K562 (cell line): ENCODE measurements around the gene ZC3H8. TPM values are rescaled to one million over a fixed set of nuclear protein-coding genes. Genes with fewer than 3 reads are reported as not detected.

Source experiments
- ADNP ChIP-seq: fragments of 200-800 bp; sonication (Bioruptor generic); IDR thresholded peaks from 2 replicates; pipeline ENCODE4 v1.6.1; 2016; ENCODE audit warnings: missing genetic modification characterization, missing compliant biosample characterization
- BHLHE40 ChIP-seq: IDR thresholded peaks from 2 replicates; pipeline ENCODE4 v1.6.1; 2011; ENCODE audit warnings: low read length, improper control_type of control experiment
- FOXA3 ChIP-seq, 2 experiments: fragments of 450-650 bp in 1 of 2; sonication (generic) in 1 of 2; formaldehyde crosslinking; IDR thresholded peaks in 1 of 2; conservative IDR thresholded peaks in 1 of 2; 2 replicates each; pipeline versions ENCODE4 v1.4.0 to v1.8.0; 2020 to 2022; ENCODE audit warnings: mild to moderate bottlenecking in 2 of 2, missing genetic modification reagents in 1 of 2
- HDAC8 ChIP-seq: fragments of 450-650 bp; IDR thresholded peaks from 2 replicates; pipeline ENCODE4 v1.6.1; 2016; ENCODE audit warnings: mild to moderate bottlenecking, missing genetic modification characterization, moderate library complexity, missing compliant biosample characterization
- KDM5B ChIP-seq: fragments of 200-600 bp; sonication (generic); IDR thresholded peaks from 2 replicates; pipeline ENCODE4 v1.6.1; 2012; ENCODE audit warnings: low read depth, mild to moderate bottlenecking, moderate library complexity, low read length, control low read depth, inconsistent platforms; ENCODE audit not compliant: insufficient replicate concordance
- NCOA1 ChIP-seq: fragments of 450-650 bp; IDR thresholded peaks from 2 replicates; pipeline ENCODE4 v1.6.1; 2016; ENCODE audit warnings: low read depth
- NR2C1 ChIP-seq, 2 experiments: fragments of 450-650 bp; IDR thresholded peaks; 2 replicates each; pipeline ENCODE4 v1.6.1; 2017; ENCODE audit warnings: mild to moderate bottlenecking in 2 of 2, antibody characterized with exemption in 1 of 2, inconsistent platforms in 1 of 2, missing compliant biosample characterization in 1 of 2, missing genetic modification characterization in 1 of 2
- POLR2A ChIP-seq: fragments of 450-650 bp; conservative IDR thresholded peaks from 2 replicates; pipeline ENCODE4 v1.6.1; 2016
- RAD51 ChIP-seq: fragments of 450-650 bp; IDR thresholded peaks from 2 replicates; pipeline ENCODE4 v1.7.1; 2016; ENCODE audit warnings: low read depth, mild to moderate bottlenecking, borderline replicate concordance
- SIN3A ChIP-seq, 2 experiments: fragments of 150-350 bp in 1 of 2; IDR thresholded peaks; 2 replicates each; pipeline ENCODE4 v1.6.1; 2011 to 2016; ENCODE audit warnings: borderline replicate concordance in 2 of 2, low read depth in 2 of 2, low read length in 2 of 2, mild to moderate bottlenecking in 2 of 2, moderate library complexity in 2 of 2; ENCODE audit not compliant: control insufficient read depth in 1 of 2
- SMAD4 ChIP-seq: fragments of 250-450 bp; sonication (Bioruptor Pico); conservative IDR thresholded peaks from 2 replicates; pipeline ENCODE4 v1.8.0; 2021; ENCODE audit warnings: inconsistent platforms, mild to moderate bottlenecking, moderate library complexity
- SP1 ChIP-seq: sonication (generic); formaldehyde crosslinking; IDR thresholded peaks from 2 replicates; pipeline ENCODE4 v1.8.1; 2022; ENCODE audit warnings: mild to moderate bottlenecking, missing genetic modification reagents
- TEAD4 ChIP-seq, 2 experiments: sonication (generic) in 1 of 2; formaldehyde crosslinking in 1 of 2; IDR thresholded peaks; 2 replicates each; pipeline versions ENCODE4 v1.6.1 to v1.8.0; 2012 to 2022; ENCODE audit warnings: borderline replicate concordance in 1 of 2, inconsistent platforms in 1 of 2, low read length in 1 of 2, mild to moderate bottlenecking in 1 of 2, missing genetic modification reagents in 1 of 2
- THRAP3 ChIP-seq: fragments of 450-650 bp; IDR thresholded peaks from 2 replicates; pipeline ENCODE4 v1.6.1; 2016; ENCODE audit warnings: mild to moderate bottlenecking, inconsistent platforms, borderline replicate concordance
- ZNF134 ChIP-seq: fragments of 250-450 bp; sonication (Bioruptor Pico); conservative IDR thresholded peaks from 2 replicates; pipeline ENCODE4 v1.4.0; 2020
- ZNF143 ChIP-seq: sonication (generic); formaldehyde crosslinking; IDR thresholded peaks from 2 replicates; pipeline ENCODE4 v1.9.0; 2022; ENCODE audit warnings: mild to moderate bottlenecking, missing genetic modification reagents
- ZNF184 ChIP-seq: sonication (generic); formaldehyde crosslinking; IDR thresholded peaks from 2 replicates; pipeline ENCODE4 v1.5.0; 2020; ENCODE audit warnings: missing genetic modification reagents
- ZNF586 ChIP-seq: fragments of 450-650 bp; formaldehyde crosslinking; conservative IDR thresholded peaks from 2 replicates; pipeline ENCODE4 v1.4.0; 2020; ENCODE audit warnings: mild to moderate bottlenecking, moderate library complexity
- ZNF644 ChIP-seq: fragments of 200-800 bp; sonication (Bioruptor generic); IDR thresholded peaks from 2 replicates; pipeline ENCODE4 v1.6.1; 2016; ENCODE audit warnings: low read depth, missing genetic modification characterization, missing compliant biosample characterization
- polyA plus RNA-seq, 8 experiments: library from polyadenylated mRNA; depleted of rRNA in 4 of 8; stranded (reverse) in 5 of 8; unstranded in 3 of 8; fragments of >200 nt; fragmentation: Nextera tagmentation in 2 of 8; fragmentation: Illumina TruSeq in 1 of 8; extraction: Ambion mirVana in 2 of 8; extraction: Trizol in 1 of 8; gene quantifications; 2 replicates each; pipeline versions ENCODE4 v1.2.1 to v1.2.3, GENCODE V29; 2011 to 2014; ENCODE audit warnings: inconsistent platforms in 1 of 8, missing spikeins in 1 of 8
- total RNA-seq, 7 experiments: library from RNA; depleted of rRNA in 6 of 7; stranded (reverse); fragments of >200 nt in 6 of 7; fragmentation: Illumina TruSeq in 2 of 7; extraction: Trizol in 2 of 7; gene quantifications; 2 replicates each; pipeline versions ENCODE4 v1.2.1 to v1.2.3, GENCODE V29; 2011 to 2021; ENCODE audit warnings: low replicate concordance in 1 of 7
- TF ChIP-seq, protein P1 (sequence below): fragments of 450-650 bp; IDR thresholded peaks from one replicate; pipeline ENCODE4 v1.6.1; 2018; ENCODE audit warnings: mild to moderate bottlenecking, moderate library complexity; ENCODE audit not compliant: partially characterized antibody
- TF ChIP-seq, protein P2 (sequence below): fragments of 250-450 bp; sonication (Bioruptor Pico); IDR thresholded peaks from 2 replicates; pipeline ENCODE4 v1.8.0; 2021; ENCODE audit warnings: moderate library complexity, mild to moderate bottlenecking, inconsistent platforms
- TF ChIP-seq, protein P3 (sequence below), 2 experiments: fragments of 450-650 bp in 1 of 2; sonication (generic) in 1 of 2; formaldehyde crosslinking; conservative IDR thresholded peaks; 2 replicates each; pipeline versions ENCODE4 v1.4.0 to v1.8.1; 2020 to 2022; ENCODE audit warnings: mild to moderate bottlenecking in 1 of 2, missing genetic modification reagents in 1 of 2
- TF ChIP-seq, protein P4 (sequence below): sonication (generic); formaldehyde crosslinking; IDR thresholded peaks from 2 replicates; pipeline ENCODE4 v1.8.0; 2022; ENCODE audit warnings: missing genetic modification reagents, mild to moderate bottlenecking, borderline replicate concordance

ZC3H8 gene
- total and polyA plus RNA-seq, 9 of the 15 experiments (the other 6 are each of a cell fraction or from before 2014, with no cell fraction given), result 11.6 to 41.5 (median 27.5) TPM

DNA sequence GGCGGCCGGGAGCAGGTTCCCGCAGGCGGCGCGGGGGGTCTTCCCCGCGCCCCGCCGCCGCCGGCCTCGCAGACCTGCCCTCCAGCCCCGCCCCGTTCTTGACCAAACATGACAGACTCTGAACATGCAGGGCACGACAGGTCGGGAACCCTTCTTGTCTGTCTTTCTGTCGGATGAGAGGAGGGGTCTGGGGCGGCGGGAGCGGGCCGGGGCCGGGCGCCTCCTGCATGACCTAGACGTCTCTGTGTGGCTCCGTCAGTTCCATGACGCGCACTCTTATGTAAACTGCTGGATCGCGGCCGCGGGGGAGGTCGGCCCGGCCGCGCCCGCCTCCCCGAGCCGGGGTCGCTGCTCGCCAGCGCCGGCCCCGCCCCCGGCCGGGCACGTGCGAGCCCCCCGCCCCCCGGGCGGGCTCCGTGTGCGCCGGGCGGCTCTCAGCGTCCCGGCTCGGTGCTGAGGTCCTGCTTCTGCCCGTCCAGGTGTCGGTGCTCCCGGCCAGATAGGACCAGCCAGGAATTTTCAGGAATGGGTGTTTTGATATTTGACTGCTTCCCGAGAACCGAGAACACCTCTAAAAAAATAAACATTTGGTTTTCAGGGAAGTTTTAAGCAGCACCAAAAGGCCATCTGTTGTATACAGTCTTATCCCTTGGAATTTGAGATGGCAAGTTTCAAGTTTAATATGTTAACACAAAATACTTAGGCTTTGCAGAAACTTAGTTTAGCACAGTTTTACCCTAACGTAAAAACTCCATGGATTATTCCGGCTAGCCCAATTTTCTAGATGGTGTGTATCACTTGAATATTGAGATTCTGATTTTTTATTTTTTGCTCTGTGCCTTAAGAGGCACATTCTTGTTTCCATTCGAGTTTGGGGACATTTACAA is 21.3 kb upstream of the ZC3H8 start (continued):
- TF ChIP-seq, protein P1, sequence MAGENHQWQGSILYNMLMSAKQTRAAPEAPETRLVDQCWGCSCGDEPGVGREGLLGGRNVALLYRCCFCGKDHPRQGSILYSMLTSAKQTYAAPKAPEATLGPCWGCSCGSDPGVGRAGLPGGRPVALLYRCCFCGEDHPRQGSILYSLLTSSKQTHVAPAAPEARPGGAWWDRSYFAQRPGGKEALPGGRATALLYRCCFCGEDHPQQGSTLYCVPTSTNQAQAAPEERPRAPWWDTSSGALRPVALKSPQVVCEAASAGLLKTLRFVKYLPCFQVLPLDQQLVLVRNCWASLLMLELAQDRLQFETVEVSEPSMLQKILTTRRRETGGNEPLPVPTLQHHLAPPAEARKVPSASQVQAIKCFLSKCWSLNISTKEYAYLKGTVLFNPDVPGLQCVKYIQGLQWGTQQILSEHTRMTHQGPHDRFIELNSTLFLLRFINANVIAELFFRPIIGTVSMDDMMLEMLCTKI, result no peak
- TF ChIP-seq SIN3A (IDR thresholded peaks at IDR 0.05; ENCODE audit: borderline replicate concordance in 2 of 2, control insufficient read depth in 1 of 2, low read depth in 2 of 2, low read length in 2 of 2), result peak in 1 of 2 experiments; percentile 91; a peak in 2 of 4 replicates
- no peak for TF ChIP-seq ZNF143 (CRISPR knock-in tag)
- no peak for TF ChIP-seq NCOA1
- TF ChIP-seq BHLHE40, result peak; percentile 94
- TF ChIP-seq THRAP3, result no peak
- TF ChIP-seq ADNP (tag), result no peak
- peak; percentile 17; the same call in 1 of the 2 replicates for TF ChIP-seq ZNF644
- peak; percentile 11; the same call in 1 of the 2 replicates for TF ChIP-seq SMAD4 (CRISPR knock-in tag)
- no peak for TF ChIP-seq HDAC8
- no peak for TF ChIP-seq ZNF134
- no peak for TF ChIP-seq ZNF184 (CRISPR knock-in tag)
- no peak for TF ChIP-seq TEAD4 (IDR thresholded peaks at IDR 0.05; ENCODE audit: low read length)
- no peak for TF ChIP-seq TEAD4 (CRISPR knock-in tag; IDR thresholded peaks at IDR 0.05; ENCODE audit: borderline replicate concordance)
- TF ChIP-seq, protein P2, sequence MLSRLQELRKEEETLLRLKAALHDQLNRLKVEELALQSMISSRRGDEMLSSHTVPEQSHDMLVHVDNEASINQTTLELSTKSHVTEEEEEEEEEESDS (CRISPR knock-in tag), result no peak
- TF ChIP-seq, protein P3, sequence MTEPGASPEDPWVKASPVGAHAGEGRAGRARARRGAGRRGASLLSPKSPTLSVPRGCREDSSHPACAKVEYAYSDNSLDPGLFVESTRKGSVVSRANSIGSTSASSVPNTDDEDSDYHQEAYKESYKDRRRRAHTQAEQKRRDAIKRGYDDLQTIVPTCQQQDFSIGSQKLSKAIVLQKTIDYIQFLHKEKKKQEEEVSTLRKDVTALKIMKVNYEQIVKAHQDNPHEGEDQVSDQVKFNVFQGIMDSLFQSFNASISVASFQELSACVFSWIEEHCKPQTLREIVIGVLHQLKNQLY (CRISPR knock-in tag; conservative IDR thresholded peaks at IDR 0.05), result no peak
- TF ChIP-seq FOXA3 (CRISPR knock-in tag; conservative IDR thresholded peaks at IDR 0.05 in 1 of 2, IDR thresholded peaks at IDR 0.05 in 1 of 2), result no peak
- peak; percentile 5 for TF ChIP-seq POLR2A
- TF ChIP-seq RAD51, result no peak
- TF ChIP-seq NR2C1 (IDR thresholded peaks at IDR 0.05), result no peak
- TF ChIP-seq NR2C1 (tag; IDR thresholded peaks at IDR 0.05), result no peak
- TF ChIP-seq ZNF586 (CRISPR knock-in tag), result no peak
- TF ChIP-seq, protein P4, sequence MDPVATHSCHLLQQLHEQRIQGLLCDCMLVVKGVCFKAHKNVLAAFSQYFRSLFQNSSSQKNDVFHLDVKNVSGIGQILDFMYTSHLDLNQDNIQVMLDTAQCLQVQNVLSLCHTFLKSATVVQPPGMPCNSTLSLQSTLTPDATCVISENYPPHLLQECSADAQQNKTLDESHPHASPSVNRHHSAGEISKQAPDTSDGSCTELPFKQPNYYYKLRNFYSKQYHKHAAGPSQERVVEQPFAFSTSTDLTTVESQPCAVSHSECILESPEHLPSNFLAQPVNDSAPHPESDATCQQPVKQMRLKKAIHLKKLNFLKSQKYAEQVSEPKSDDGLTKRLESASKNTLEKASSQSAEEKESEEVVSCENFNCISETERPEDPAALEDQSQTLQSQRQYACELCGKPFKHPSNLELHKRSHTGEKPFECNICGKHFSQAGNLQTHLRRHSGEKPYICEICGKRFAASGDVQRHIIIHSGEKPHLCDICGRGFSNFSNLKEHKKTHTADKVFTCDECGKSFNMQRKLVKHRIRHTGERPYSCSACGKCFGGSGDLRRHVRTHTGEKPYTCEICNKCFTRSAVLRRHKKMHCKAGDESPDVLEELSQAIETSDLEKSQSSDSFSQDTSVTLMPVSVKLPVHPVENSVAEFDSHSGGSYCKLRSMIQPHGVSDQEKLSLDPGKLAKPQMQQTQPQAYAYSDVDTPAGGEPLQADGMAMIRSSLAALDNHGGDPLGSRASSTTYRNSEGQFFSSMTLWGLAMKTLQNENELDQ, result no peak
- TF ChIP-seq KDM5B, result peak; percentile 57
- TF ChIP-seq SP1, result no peak
